Measurements from ENCODE around the gene CBFA2T2.
"Not testable (repeated sequence)": the region's sequence is repeated elsewhere in the genome, so short reads cannot be mapped to it uniquely, and the experiment has no call there.

CBFA2T2 gene

GRCh38 chr20:33629533-33629932, 139.6 kb downstream of the CBFA2T2 start:
- DNase-seq (ENCODE audit: low read depth): no peak
- H3K4me3 ChIP-seq (replicated peaks; ENCODE audit: low read depth, low read length): no peak overlapping the region
- no peak for TF ChIP-seq CTCF (IDR thresholded peaks at IDR 0.05; ENCODE audit: low read length, missing control alignments)

DNA sequence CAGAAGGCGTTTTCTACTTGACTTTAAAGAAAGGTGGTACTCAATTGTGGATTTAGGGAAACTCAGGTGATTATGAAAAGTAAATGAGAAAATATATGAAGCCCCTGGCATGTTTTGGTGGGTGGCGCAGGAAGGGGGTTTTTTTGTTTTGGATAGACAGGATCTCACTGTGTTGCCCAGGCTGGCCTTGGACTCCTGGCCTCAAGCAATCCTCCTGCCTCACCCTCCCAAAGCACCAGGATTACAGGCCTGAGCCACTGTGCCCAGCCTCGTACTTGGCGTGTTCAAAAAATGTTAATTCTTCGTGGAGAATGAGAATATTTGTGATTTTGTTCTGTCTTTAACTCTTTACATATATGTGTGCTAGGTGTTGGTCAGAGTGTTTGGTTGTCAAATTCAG, 140.1 kb downstream of the CBFA2T2 start:
- no peak for TF ChIP-seq CTCF (IDR thresholded peaks at IDR 0.05; ENCODE audit: low read length, missing control alignments)
- no peak overlapping the region for H3K4me3 ChIP-seq (replicated peaks; ENCODE audit: low read depth, low read length)
- DNase-seq (ENCODE audit: low read depth): no peak

GRCh38 chr20:33630507-33630906, 140.6 kb downstream of the CBFA2T2 start:
- no peak overlapping the region for H3K4me3 ChIP-seq (replicated peaks; ENCODE audit: low read depth, low read length)
- no peak for TF ChIP-seq CTCF (IDR thresholded peaks at IDR 0.05; ENCODE audit: low read length, missing control alignments)
- peak; percentile 50 for DNase-seq (ENCODE audit: low read depth)

- DNase-seq (ENCODE audit: low read depth); H3K4me3 ChIP-seq (replicated peaks; ENCODE audit: low read depth, low read length): not testable (repeated sequence)
These were observed 142.0 kb downstream of the CBFA2T2 start for GRCh38 chr20:33631910-33632309.

GRCh38 chr20:33635341-33635740, 145.4 kb downstream of the CBFA2T2 start:
- no peak for TF ChIP-seq CTCF (IDR thresholded peaks at IDR 0.05; ENCODE audit: low read length, missing control alignments)
- no peak overlapping the region for H3K4me3 ChIP-seq (replicated peaks; ENCODE audit: low read depth, low read length)
- no peak for DNase-seq (ENCODE audit: low read depth)

DNA sequence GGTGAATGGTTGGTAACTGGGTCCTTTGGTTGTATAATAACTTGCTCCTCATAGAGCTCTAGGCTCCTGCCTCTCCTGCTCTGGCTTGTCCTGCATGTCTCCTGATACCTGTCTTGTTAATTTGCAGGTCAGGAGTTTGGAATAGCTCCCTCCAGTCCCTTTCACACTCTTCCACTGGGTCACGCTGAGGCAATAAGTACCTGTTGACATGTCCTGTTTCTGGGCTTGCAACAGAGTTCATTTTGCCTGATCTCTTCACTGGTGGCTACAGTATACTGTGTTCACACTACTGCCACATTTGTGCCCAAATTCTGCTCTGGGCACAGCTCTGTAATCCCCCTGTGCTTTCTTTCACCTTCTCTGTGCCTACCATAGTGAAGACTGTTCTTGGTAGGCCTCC, 146.9 kb downstream of the CBFA2T2 start:
- no peak for DNase-seq (ENCODE audit: low read depth)
- no peak overlapping the region for H3K4me3 ChIP-seq (replicated peaks; ENCODE audit: low read depth, low read length)
- no peak for TF ChIP-seq CTCF (IDR thresholded peaks at IDR 0.05; ENCODE audit: low read length, missing control alignments)

- TF ChIP-seq CTCF (IDR thresholded peaks at IDR 0.05; ENCODE audit: low read length, missing control alignments): no peak
- no peak for DNase-seq (ENCODE audit: low read depth)
- no peak overlapping the region for H3K4me3 ChIP-seq (replicated peaks; ENCODE audit: low read depth, low read length)
These were observed 150.4 kb downstream of the CBFA2T2 start for GRCh38 chr20:33640287-33640686.
